Hematopoietic multipotent progenitor cell (in vitro differentiated cells): Measurements from ENCODE around the gene ABO. TPM values are rescaled to one million over a fixed set of nuclear protein-coding genes. Genes with fewer than 3 reads are reported as not detected.
"Not testable (repeated sequence)": the region's sequence is repeated elsewhere in the genome, so short reads cannot be mapped to it uniquely, and the experiment has no call there.

Source experiments
- DNase-seq, 3 donors: peaks; one replicate each; pipeline ENCODE4 v3.0.0-alpha.2; 2011 to 2015; ENCODE audit warnings: low read depth in 2 of 3, low spot score in 2 of 3
- total RNA-seq: library from RNA; depleted of rRNA; stranded (reverse); fragments of >200 nt; gene quantifications from one replicate; pipeline ENCODE4 v1.2.3, GENCODE V29; 2012

ABO gene
- total RNA-seq, 1 donor = 26.7 TPM

GRCh38 chr9:133227996-133228395 lies 47.0 kb downstream of the ABO start:
- not testable (repeated sequence) for DNase-seq

- DNase-seq = no peak
Observed at GRCh38 chr9:133227242-133227860, 47.6 kb downstream of the ABO start.

GRCh38 chr9:133226219-133227171 lies 48.5 kb downstream of the ABO start:
- no peak for DNase-seq

- DNase-seq = no peak
Observed at GRCh38 chr9:133225171-133226011, 49.6 kb downstream of the ABO start.

- no peak for DNase-seq
Observed at GRCh38 chr9:133224762-133225161, 50.2 kb downstream of the ABO start.

GRCh38 chr9:133223159-133223756 lies 51.7 kb downstream of the ABO start:
- DNase-seq = not testable (repeated sequence)

GRCh38 chr9:133221994-133222393 lies 53.0 kb downstream of the ABO start:
- not testable (repeated sequence) for DNase-seq

GRCh38 chr9:133221177-133221809 lies 53.7 kb downstream of the ABO start:
- no peak for DNase-seq

GRCh38 chr9:133218049-133218975 lies 56.7 kb downstream of the ABO start:
- DNase-seq = not testable (repeated sequence)

GRCh38 chr9:133217333-133217988 lies 57.5 kb downstream of the ABO start:
- DNase-seq = not testable (repeated sequence)

- DNase-seq = not testable (repeated sequence)
Observed at GRCh38 chr9:133214276-133214675, 60.7 kb downstream of the ABO start.

- DNase-seq = no peak
Observed at GRCh38 chr9:133210609-133211008, 64.4 kb downstream of the ABO start.

- no peak for DNase-seq
Observed at GRCh38 chr9:133210202-133210532, 64.8 kb downstream of the ABO start.

GRCh38 chr9:133209327-133210201 lies 65.4 kb downstream of the ABO start:
- not testable (repeated sequence) for DNase-seq

GRCh38 chr9:133208880-133209300 lies 66.1 kb downstream of the ABO start, which contains the start of gene OBP2B:
Gene OBP2B, minus strand, starts transcription at chr9:133209250. Its CDS starts 51 bp downstream, at chr9:133209199.
- not testable (repeated sequence) for DNase-seq

- not testable (repeated sequence) for DNase-seq
Observed at GRCh38 chr9:133208171-133208879, 66.7 kb downstream of the ABO start.
